GM12878 (cell line): ENCODE data around the gene NDC1. TPM values are rescaled to one million over a fixed set of nuclear protein-coding genes. Genes with fewer than 3 reads are reported as not detected.

Source experiments
- ATAC-seq: fragments of 200-7000 bp; cut with Tn5 transposase; 3 replicates; pipeline ENCODE4 v1.9.1; 2020; ENCODE audit warnings: mild to moderate bottlenecking, moderate library complexity
- BruUV-seq: library from RNA; stranded (reverse); fragments of 400-500 nt; replicated peaks from 2 replicates; lab custom pipeline; 2021; lab: Mats Ljungman, UMichigan
- CTCF ChIA-PET: fragments of 300-600 bp; sonication (Branson Sonifier 250); formaldehyde crosslinking; extraction: SDS; loops from one replicate; lab custom pipeline; 2021; ENCODE audit warnings: inconsistent platforms; lab: Yijun Ruan, JAX
- POLR2A ChIA-PET: fragments of 350-600 bp; formaldehyde crosslinking; extraction: SDS; loops from one replicate; lab custom pipeline; 2021; ENCODE audit warnings: inconsistent platforms; lab: Charles Lee
- RAD21 ChIA-PET: fragments of 300-600 bp; sonication (Branson Sonifier 250); formaldehyde crosslinking; loops from one replicate; lab custom pipeline; 2023; ENCODE audit warnings: antibody characterized with exemption; ENCODE audit not compliant: unreplicated experiment; lab: Charles Lee
- SMC1A ChIA-PET: fragments of 300-600 bp; sonication (Branson Sonifier 250); formaldehyde crosslinking; loops from one replicate; lab custom pipeline; 2023; ENCODE audit not compliant: unreplicated experiment, uncharacterized antibody; lab: Charles Lee
- DNase-seq: peaks from one replicate; pipeline ENCODE4 v3.0.0-alpha.2; 2011; ENCODE audit warnings: low read depth, low spot score
- FAIRE-seq: peaks from 3 replicates; lab custom pipeline; 2011; peaks lifted over from hg19 to GRCh38; lab: Jason Lieb, UNC
- H2AFZ ChIP-seq: 2 replicates; pipeline ENCODE4 v1.6.0; 2011; ENCODE audit warnings: low read depth, low read length, control low read depth; ENCODE audit not compliant: control insufficient read depth
- H3K27ac ChIP-seq: 2 replicates; pipeline ENCODE4 v1.5.1; 2011; ENCODE audit warnings: control low read depth; ENCODE audit not compliant: control insufficient read depth, insufficient read depth
- H3K27me3 ChIP-seq, 2 experiments: replicated peaks in 1 of 2; 2 replicates each; pipeline versions ENCODE4 v1.6.0 to v1.6.1; 2011; ENCODE audit warnings: low read length in 1 of 2; ENCODE audit not compliant: control insufficient read depth in 2 of 2, insufficient read depth in 2 of 2
- H3K36me3 ChIP-seq, 2 experiments: 2 replicates each; pipeline ENCODE4 v1.5.1; 2011; ENCODE audit warnings: low read length in 1 of 2; ENCODE audit not compliant: control insufficient read depth in 2 of 2, insufficient read depth in 2 of 2
- H3K4me1 ChIP-seq: 2 replicates; pipeline ENCODE4 v1.6.1; 2011; ENCODE audit warnings: mild to moderate bottlenecking, low read length, moderate library complexity, mixed read lengths; ENCODE audit not compliant: control insufficient read depth, insufficient read depth
- H3K4me2 ChIP-seq: 2 replicates; pipeline ENCODE4 v1.6.0; 2011; ENCODE audit warnings: control low read depth; ENCODE audit not compliant: control insufficient read depth, insufficient read depth
- H3K4me3 ChIP-seq: fragments of 200-600 bp; sonication (generic); 2 replicates; pipeline ENCODE4 v1.5.1; 2016
- H3K79me2 ChIP-seq: 2 replicates; pipeline ENCODE4 v1.6.0; 2011; ENCODE audit warnings: low read length; ENCODE audit not compliant: control insufficient read depth, insufficient read depth
- H3K9ac ChIP-seq: 2 replicates; pipeline ENCODE4 v1.8.0; 2011; ENCODE audit warnings: low read length, control low read depth, mixed read lengths; ENCODE audit not compliant: control insufficient read depth, insufficient read depth
- H3K9me3 ChIP-seq: replicated peaks from 3 replicates; pipeline ENCODE4 v1.5.1; 2011; ENCODE audit warnings: mild to moderate bottlenecking, low read length; ENCODE audit not compliant: control insufficient read depth, insufficient read depth
- H4K20me1 ChIP-seq: 2 replicates; pipeline ENCODE4 v1.6.0; 2011; ENCODE audit not compliant: control insufficient read depth, insufficient read depth
- BHLHE40 ChIP-seq, 2 experiments: fragments of 450-650 bp in 1 of 2; IDR thresholded peaks; 2 replicates each; pipeline ENCODE4 v1.6.1; 2011 to 2017; ENCODE audit warnings: low read depth in 2 of 2, borderline replicate concordance in 1 of 2, improper control_type of control experiment in 1 of 2, low read length in 1 of 2, mild to moderate bottlenecking in 1 of 2
- BMI1 ChIP-seq: fragments of 450-650 bp; IDR thresholded peaks from 2 replicates; pipeline ENCODE4 v1.6.1; 2016; ENCODE audit warnings: mild to moderate bottlenecking, moderate library complexity, borderline replicate concordance
- CREB1 ChIP-seq: IDR thresholded peaks from 2 replicates; pipeline ENCODE4 v1.6.1; 2012; ENCODE audit warnings: low read depth, mild to moderate bottlenecking, inconsistent platforms
- CREM ChIP-seq: IDR thresholded peaks from 2 replicates; pipeline ENCODE4 v1.6.1; 2014; ENCODE audit warnings: antibody characterized with exemption, low read depth
- EZH2 ChIP-seq: IDR thresholded peaks from 2 replicates; pipeline ENCODE4 v1.6.1; 2012; ENCODE audit warnings: low read depth, mild to moderate bottlenecking, control low read depth, inconsistent platforms, low read length, borderline replicate concordance; ENCODE audit not compliant: control insufficient read depth
- HDAC6 ChIP-seq: fragments of 200-600 bp; sonication (generic); IDR thresholded peaks from one replicate; pipeline ENCODE4 v1.8.0; 2017; ENCODE audit warnings: antibody characterized with exemption; ENCODE audit not compliant: unreplicated experiment
- IKZF2 ChIP-seq, 2 experiments: fragments of 450-650 bp; IDR thresholded peaks; 2 replicates each; pipeline ENCODE4 v1.6.1; 2017; ENCODE audit warnings: mild to moderate bottlenecking in 2 of 2, moderate library complexity in 2 of 2
- IRF4 ChIP-seq: IDR thresholded peaks from 2 replicates; pipeline ENCODE4 v1.6.1; 2011; ENCODE audit warnings: low read depth, low read length
- SMAD1 ChIP-seq: fragments of 450-650 bp; IDR thresholded peaks from 2 replicates; pipeline ENCODE4 v1.6.1; 2018; ENCODE audit warnings: mild to moderate bottlenecking, low read depth; ENCODE audit not compliant: partially characterized antibody
- SUZ12 ChIP-seq: fragments of 200-600 bp; sonication (generic); IDR thresholded peaks from one replicate; pipeline ENCODE4 v1.6.1; 2018; ENCODE audit warnings: antibody characterized with exemption, mild to moderate bottlenecking; ENCODE audit not compliant: unreplicated experiment
- WGBS: methylation state at CpG from one replicate; pipeline ENCODE4 v1.1.6; 2016; ENCODE audit warnings: low lambda C conversion rate; ENCODE audit not compliant: insufficient replicate concordance, insufficient coverage; ENCODE audit errors: missing lambda C conversion rate; 5-methylcytosine and 5-hydroxymethylcytosine counted together
- in situ Hi-C: fragments of 300-500 bp; cut with MboI; formaldehyde crosslinking; loops from 9 replicates; pipeline ENCODE4 v1.14.3; 2018; ENCODE audit warnings: mixed read lengths
- intact Hi-C: fragments of 100-400 bp; cut with micrococcal nuclease; formaldehyde crosslinking; loops from one replicate; pipeline ENCODE4 v1.14.2; 2022; ENCODE audit not compliant: unreplicated experiment
- polyA plus RNA-seq, 11 experiments: library from polyadenylated mRNA; depleted of rRNA in 4 of 11; unstranded in 6 of 11; stranded (reverse) in 5 of 11; fragments of >200 nt; fragmentation: Nextera tagmentation in 4 of 11; fragmentation: Illumina TruSeq in 1 of 11; extraction: Ambion mirVana in 4 of 11; extraction: Trizol in 1 of 11; gene quantifications; 1 replicate in 1 of 11; 2 replicates in 10 of 11; pipeline versions ENCODE4 v1.2.1 to v1.2.3, GENCODE V29; 2011 to 2016; ENCODE audit warnings: inconsistent platforms in 2 of 11, missing spikeins in 2 of 11, low read depth in 1 of 11
- total RNA-seq, 4 experiments: library from RNA; depleted of rRNA in 3 of 4; stranded (reverse); fragments of >200 nt in 3 of 4; fragmentation: Illumina TruSeq in 1 of 4; extraction: Trizol in 1 of 4; gene quantifications; 2 replicates each; pipeline versions ENCODE4 v1.2.1 to v1.2.3, GENCODE V29; 2013 to 2021

Gene NDC1
- total and polyA plus RNA-seq, 10 of the 15 experiments (the other 5 are each of a cell fraction or from before 2014, with no cell fraction given) = 20.2 to 77.6 (median 47.1) TPM

- Histone ChIP-seq H3K27ac (no peak overlapping the region), H3K79me2 (no peaks in the 10 kb centered on the region), H2AFZ (peak overlapping the region; percentile 50), H3K27me3 (peaks cover 7 to 9% of the 10 kb centered on the region in 2 experiments), H3K4me3 (peak overlapping the region; percentile 65; the same call in 1 of the 2 replicates), H3K4me2 (peak overlapping the region; percentile 90), H3K9me3 (no peaks in the 10 kb centered on the region; the same call in 2 of the 3 replicates), H3K4me1 (no peaks in the 10 kb centered on the region), H4K20me1 (no peaks in the 10 kb centered on the region), H3K9ac (no peak overlapping the region), H3K36me3 (no peaks in the 10 kb centered on the region)
- SMC1A ChIA-PET = no interaction called here
- in situ Hi-C loops (no loop called here), intact Hi-C loops (no loop called here)
- no peak for ATAC-seq
- POLR2A ChIA-PET = no interaction called here
- WGBS = 14% methylated on average over 85 of the region's 101 CpGs
- RAD21 ChIA-PET = no interaction called here
- DNase-seq = no peak
- CTCF ChIA-PET = no interaction called here
- BruUV-seq = no TSS peak
- no peak for FAIRE-seq
- TF ChIP-seq BHLHE40 (IDR thresholded peaks at IDR 0.05; ENCODE audit: borderline replicate concordance in 1 of 2, low read depth in 2 of 2, low read length in 1 of 2) (peak in 1 of 2 experiments; percentile 14; a peak in 1 of 4 replicates), IRF4 (no peak), EZH2 (0 out of 2 replicates have a peak, but pooled peaks have one; percentile 18), BMI1 (no peak), CREB1 (no peak), HDAC6 (peak; percentile 67), SMAD1 (no peak), IKZF2 (IDR thresholded peaks at IDR 0.05) (no peak), CREM (no peak), SUZ12 (peak; percentile 36)
Observed at GRCh38 chr1:53738205-53739108, 99.6 kb downstream of the NDC1 start.
